HCT116 (cell line): ENCODE measurements around the gene CPNE7. TPM values are rescaled to one million over a fixed set of nuclear protein-coding genes. Genes with fewer than 3 reads are reported as not detected.
A peak's percentile ranks its signal among the peaks of the same experiment; 100 is the strongest.

Experiments
- ATAC-seq: fragments of 200-7000 bp; cut with Tn5 transposase; 2 replicates; pipeline ENCODE4 v1.9.1; 2020; ENCODE audit warnings: mild to moderate bottlenecking, moderate library complexity
- BruUV-seq: library from RNA; stranded (reverse); fragments of 400-500 nt; replicated peaks from 2 replicates; lab custom pipeline; 2021; lab: Mats Ljungman, UMichigan
- CTCF ChIA-PET: fragments of 300-600 bp; sonication (Branson Sonifier 250); formaldehyde crosslinking; loops from one replicate; lab custom pipeline; 2021; ENCODE audit warnings: antibody characterized with exemption; lab: Charles Lee
- POLR2A ChIA-PET: fragments of 300-600, 350-600 bp; sonication (Branson Sonifier 250); formaldehyde crosslinking; loops from one replicate; lab custom pipeline; 2021; ENCODE audit warnings: antibody characterized with exemption; lab: Charles Lee
- RAD21 ChIA-PET, 2 experiments: fragments of 300-600 bp; sonication (Branson Sonifier 250); formaldehyde crosslinking; loops; one replicate each; lab custom pipeline; 2023; ENCODE audit warnings: low total read pairs in 2 of 2; ENCODE audit not compliant: uncharacterized antibody in 2 of 2, unreplicated experiment in 2 of 2, low non-redundant PET in 1 of 2; lab: Charles Lee
- DNase-seq: peaks from one replicate; pipeline ENCODE4 v3.0.0-alpha.2; 2010; ENCODE audit warnings: low read depth, low spot score
- H2AFZ ChIP-seq: fragments of 200-600 bp; shearing (Covaris generic), sonication (generic); 2 replicates; pipeline ENCODE4 v1.6.1; 2017; ENCODE audit warnings: low read depth, mixed run types, mixed read lengths, antibody characterized with exemption, low read length; ENCODE audit not compliant: poor library complexity, severe bottlenecking
- H3K27ac ChIP-seq: 2 replicates; pipeline ENCODE4 v1.5.1; 2012; ENCODE audit warnings: low read depth, low read length
- H3K27me3 ChIP-seq: fragments of 200-600 bp; sonication (generic); 2 replicates; pipeline ENCODE4 v1.6.1; 2016; ENCODE audit warnings: mixed run types, low read length, mixed read lengths; ENCODE audit not compliant: insufficient read depth
- H3K36me3 ChIP-seq, 2 experiments: fragments of 200-500 bp in 1 of 2; fragments of 200-600 bp in 1 of 2; sonication (Bioruptor generic) in 1 of 2; sonication (generic) in 1 of 2; 2 replicates each; pipeline versions ENCODE4 v1.5.1 to v1.6.1; 2014 to 2016; ENCODE audit warnings: low read length in 2 of 2, inconsistent platforms in 1 of 2, mixed read lengths in 1 of 2, mixed run types in 1 of 2; ENCODE audit not compliant: insufficient read depth in 2 of 2, control insufficient read depth in 1 of 2
- H3K4me1 ChIP-seq, 2 experiments: fragments of 200-600 bp in 1 of 2; sonication (generic) in 1 of 2; 2 replicates each; pipeline versions ENCODE4 v1.5.1 to v1.6.1; 2012 to 2017; ENCODE audit warnings: low read length in 2 of 2, inconsistent platforms in 1 of 2, mild to moderate bottlenecking in 1 of 2, mixed read lengths in 1 of 2, mixed run types in 1 of 2, moderate library complexity in 1 of 2; ENCODE audit not compliant: insufficient read depth in 2 of 2, control insufficient read depth in 1 of 2
- H3K4me2 ChIP-seq: fragments of 200-600 bp; sonication (generic); 2 replicates; pipeline ENCODE4 v1.6.1; 2017; ENCODE audit warnings: mixed run types, low read length, mixed read lengths
- H3K4me3 ChIP-seq, 2 experiments: fragments of 200-600 bp in 1 of 2; sonication (generic) in 1 of 2; replicated peaks in 1 of 2; 2 replicates each; pipeline ENCODE4 v1.5.1; 2011 to 2016; ENCODE audit warnings: low read length in 2 of 2, control low read depth in 1 of 2, low read depth in 1 of 2, mild to moderate bottlenecking in 1 of 2, mixed read lengths in 1 of 2, mixed run types in 1 of 2
- H3K79me2 ChIP-seq: fragments of 200-600 bp; sonication (generic); 2 replicates; pipeline ENCODE4 v1.6.1; 2017; ENCODE audit warnings: mild to moderate bottlenecking, mixed run types, low read length, moderate library complexity, mixed read lengths; ENCODE audit not compliant: insufficient read depth
- H3K9ac ChIP-seq: fragments of 200-600 bp; sonication (generic); 2 replicates; pipeline ENCODE4 v1.6.1; 2016; ENCODE audit warnings: low read length, mixed read lengths
- H3K9me2 ChIP-seq: fragments of 200-600 bp; sonication (generic), shearing (Covaris generic); 2 replicates; pipeline ENCODE4 v1.6.1; 2017; ENCODE audit warnings: mixed run types, mild to moderate bottlenecking, moderate library complexity; ENCODE audit not compliant: insufficient read depth
- H3K9me3 ChIP-seq, 2 experiments: fragments of 200-500 bp in 1 of 2; fragments of 200-600 bp in 1 of 2; sonication (Bioruptor generic) in 1 of 2; sonication (generic) in 1 of 2; 2 replicates each; pipeline ENCODE4 v1.6.1; 2014 to 2017; ENCODE audit warnings: low read length in 2 of 2, mixed read lengths in 2 of 2, inconsistent platforms in 1 of 2, low read depth in 1 of 2, mild to moderate bottlenecking in 1 of 2, mixed run types in 1 of 2, moderate library complexity in 1 of 2; ENCODE audit not compliant: control insufficient read depth in 1 of 2, insufficient read depth in 1 of 2
- H4K20me1 ChIP-seq: fragments of 200-600 bp; sonication (generic), shearing (Covaris generic); 2 replicates; pipeline ENCODE4 v1.6.1; 2017; ENCODE audit warnings: mixed run types, mild to moderate bottlenecking, moderate library complexity; ENCODE audit not compliant: insufficient read depth
- CEBPB ChIP-seq: IDR thresholded peaks from 2 replicates; pipeline ENCODE4 v1.6.1; 2012; ENCODE audit warnings: low read depth
- EGR1 ChIP-seq: IDR thresholded peaks from 2 replicates; pipeline ENCODE4 v1.6.1; 2012; ENCODE audit warnings: low read depth
- EZH2 ChIP-seq: fragments of 200-600 bp; sonication (generic); IDR thresholded peaks from 2 replicates; pipeline ENCODE4 v1.6.1; 2017; ENCODE audit warnings: antibody characterized with exemption, mixed run types
- EZH2phosphoT487 ChIP-seq: fragments of 200-600 bp; IDR thresholded peaks from 2 replicates; pipeline ENCODE4 v1.6.1; 2018; ENCODE audit warnings: antibody characterized with exemption, borderline replicate concordance
- JUND ChIP-seq: IDR thresholded peaks from 2 replicates; pipeline ENCODE4 v1.6.1; 2012
- RAD21 ChIP-seq: IDR thresholded peaks from 2 replicates; pipeline ENCODE4 v1.6.1; 2012; ENCODE audit warnings: low read depth, mild to moderate bottlenecking
- SIN3A ChIP-seq: IDR thresholded peaks from 2 replicates; pipeline ENCODE4 v1.6.1; 2012; ENCODE audit warnings: low read depth
- SRF ChIP-seq: IDR thresholded peaks from 2 replicates; pipeline ENCODE4 v1.6.1; 2012; ENCODE audit warnings: low read depth
- TCF7L2 ChIP-seq: IDR thresholded peaks from 2 replicates; pipeline ENCODE4 v1.7.0; 2011; ENCODE audit warnings: borderline replicate concordance, inconsistent platforms; ENCODE audit not compliant: insufficient read depth, insufficient read length; ENCODE audit errors: extremely low read depth
- ZFX ChIP-seq: fragments of 450-650 bp; IDR thresholded peaks from 2 replicates; pipeline ENCODE4 v1.6.1; 2017
- ZNF274 ChIP-seq: fragments of 200-500 bp; sonication (Bioruptor generic); IDR thresholded peaks from 2 replicates; pipeline ENCODE4 v1.6.1; 2014; ENCODE audit warnings: mild to moderate bottlenecking, low read depth, low read length, inconsistent platforms
- intact Hi-C: fragments of 100-400 bp; cut with micrococcal nuclease; formaldehyde crosslinking; loops from 2 replicates; pipeline ENCODE4 v1.10.0; 2022
- total RNA-seq: library from RNA; stranded (reverse); gene quantifications from one replicate; pipeline ENCODE4 v1.2.1, GENCODE V29; 2021; ENCODE audit not compliant: unreplicated experiment
- TF ChIP-seq, protein P1 (sequence below): IDR thresholded peaks from 2 replicates; pipeline ENCODE4 v1.6.1; 2012; ENCODE audit warnings: low read depth

CPNE7 gene
- total RNA-seq, 1 experiment from 2014 or later: 201 TPM

DNA sequence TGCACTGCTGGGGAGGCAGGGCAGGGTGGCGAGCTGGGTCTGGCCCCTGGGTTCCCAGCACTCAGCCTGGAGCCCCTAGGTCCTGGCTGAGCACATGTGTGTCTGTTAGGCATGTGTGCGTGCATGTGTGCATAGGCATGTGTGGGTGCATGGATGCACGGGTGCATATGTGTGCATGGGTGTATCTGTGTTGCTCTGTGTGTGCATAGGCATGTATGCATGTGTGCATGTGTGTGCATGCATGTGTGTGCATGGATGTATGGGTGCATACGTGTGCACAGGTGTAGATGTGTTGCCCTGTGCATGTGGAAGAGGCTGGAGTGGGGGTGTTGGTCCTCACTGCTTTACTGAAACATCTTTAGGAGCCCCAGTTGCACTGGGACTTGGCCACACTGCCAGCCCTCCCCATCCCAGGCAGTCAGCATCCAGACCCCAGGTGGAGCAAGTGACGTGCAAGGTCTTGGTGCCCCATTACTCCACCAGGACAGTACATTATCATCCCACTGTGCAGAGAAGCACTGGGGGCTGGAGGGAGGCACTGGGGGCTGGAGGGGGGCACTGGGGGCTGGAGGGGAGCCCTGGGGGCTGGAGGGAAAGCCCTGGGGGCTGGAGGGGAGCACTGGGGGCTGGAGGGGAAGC, 27.5 kb downstream of the CPNE7 start:
- Histone ChIP-seq H3K27me3 (no peaks in the 10 kb centered on the region), H4K20me1 (no peaks in the 10 kb centered on the region), H3K27ac (no peak overlapping the region; the same call in 1 of the 2 replicates), H3K4me3 (peak overlapping the region; percentile 19 to 49), H3K9ac (peak overlapping the region; percentile 31; the same call in 1 of the 2 replicates), H3K79me2 (no peaks in the 10 kb centered on the region), H2AFZ (no peak overlapping the region), H3K4me2 (peak overlapping the region; percentile 83), H3K9me3 (no peaks in the 10 kb centered on the region), H3K4me1 (peaks cover 28 to 55% of the 10 kb centered on the region in 2 experiments), H3K9me2 (no peaks in the 10 kb centered on the region), H3K36me3 (no peaks in the 10 kb centered on the region)
- ChIA-PET RAD21 (interaction anchor here in 1 of 2 experiments (0.6 to 0.7 kb wide), 2 partner anchors 14 to 24 kb away, joined by 3 read pairs; no protein-coding TSS in a partner anchor), CTCF (interaction anchor here (1.0 to 2.0 kb wide), 5 partner anchors 10 to 29 kb away, joined by 4 to 10 read pairs (median 4); partner anchors contain the start of gene DPEP1), POLR2A (interaction anchor here (0.7 to 1.8 kb wide), 5 partner anchors 12 to 97 kb away, joined by 3 to 6 read pairs (median 3); partner anchors contain the start of genes CHMP1A and SPATA33)
- TF ChIP-seq SRF: no peak
- TF ChIP-seq SIN3A: no peak
- no peak for TF ChIP-seq RAD21
- no peak for TF ChIP-seq EGR1
- TF ChIP-seq JUND: no peak
- TF ChIP-seq TCF7L2: no peak
- TF ChIP-seq ZNF274: no peak
- TF ChIP-seq CEBPB: no peak
- TF ChIP-seq ZFX: no peak
- TF ChIP-seq, protein P1, sequence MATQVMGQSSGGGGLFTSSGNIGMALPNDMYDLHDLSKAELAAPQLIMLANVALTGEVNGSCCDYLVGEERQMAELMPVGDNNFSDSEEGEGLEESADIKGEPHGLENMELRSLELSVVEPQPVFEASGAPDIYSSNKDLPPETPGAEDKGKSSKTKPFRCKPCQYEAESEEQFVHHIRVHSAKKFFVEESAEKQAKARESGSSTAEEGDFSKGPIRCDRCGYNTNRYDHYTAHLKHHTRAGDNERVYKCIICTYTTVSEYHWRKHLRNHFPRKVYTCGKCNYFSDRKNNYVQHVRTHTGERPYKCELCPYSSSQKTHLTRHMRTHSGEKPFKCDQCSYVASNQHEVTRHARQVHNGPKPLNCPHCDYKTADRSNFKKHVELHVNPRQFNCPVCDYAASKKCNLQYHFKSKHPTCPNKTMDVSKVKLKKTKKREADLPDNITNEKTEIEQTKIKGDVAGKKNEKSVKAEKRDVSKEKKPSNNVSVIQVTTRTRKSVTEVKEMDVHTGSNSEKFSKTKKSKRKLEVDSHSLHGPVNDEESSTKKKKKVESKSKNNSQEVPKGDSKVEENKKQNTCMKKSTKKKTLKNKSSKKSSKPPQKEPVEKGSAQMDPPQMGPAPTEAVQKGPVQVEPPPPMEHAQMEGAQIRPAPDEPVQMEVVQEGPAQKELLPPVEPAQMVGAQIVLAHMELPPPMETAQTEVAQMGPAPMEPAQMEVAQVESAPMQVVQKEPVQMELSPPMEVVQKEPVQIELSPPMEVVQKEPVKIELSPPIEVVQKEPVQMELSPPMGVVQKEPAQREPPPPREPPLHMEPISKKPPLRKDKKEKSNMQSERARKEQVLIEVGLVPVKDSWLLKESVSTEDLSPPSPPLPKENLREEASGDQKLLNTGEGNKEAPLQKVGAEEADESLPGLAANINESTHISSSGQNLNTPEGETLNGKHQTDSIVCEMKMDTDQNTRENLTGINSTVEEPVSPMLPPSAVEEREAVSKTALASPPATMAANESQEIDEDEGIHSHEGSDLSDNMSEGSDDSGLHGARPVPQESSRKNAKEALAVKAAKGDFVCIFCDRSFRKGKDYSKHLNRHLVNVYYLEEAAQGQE: no peak
- TF ChIP-seq EZH2: no peak
- TF ChIP-seq EZH2phosphoT487: no peak
- no TSS peak for BruUV-seq
- no peak for DNase-seq
- intact Hi-C loops: no loop called here
- no peak; the same call in 1 of the 2 replicates for ATAC-seq
